ENCODE measurements around the gene TMEM245. TPM values are rescaled to one million over a fixed set of nuclear protein-coding genes. Genes with fewer than 3 reads are reported as not detected.

TMEM245 gene
- total and polyA plus RNA-seq, 3 experiments from 2014 or later = 24.4 to 35.2 (median 34.4) TPM

GRCh38 chr9:109005678-109006077 is 114.1 kb downstream of the TMEM245 start:
- DNase-seq = no peak
- no peaks in the 10 kb centered on the region for H3K27me3 ChIP-seq (ENCODE audit: insufficient read depth, low read length, poor library complexity, severe bottlenecking)
- H3K27ac ChIP-seq (ENCODE audit: low read depth, low read length) = no peak overlapping the region
- no peaks in the 10 kb centered on the region for H3K9me3 ChIP-seq (ENCODE audit: low read length)
- peaks cover under 1% of the 10 kb centered on the region for H3K4me1 ChIP-seq (ENCODE audit: insufficient read depth, low read length)
- peaks cover 5 to 16% of the 10 kb centered on the region in 2 donors for H3K27me3 Mint-ChIP-seq
- ChIA-PET POLR2A (no interaction called here), CTCF (no interaction called here)
- H3K4me3 ChIP-seq (ENCODE audit: low read length) = no peak overlapping the region
- H3K9me3 Mint-ChIP-seq = peaks cover 5 to 13% (median 12%) of the 10 kb centered on the region in 5 donors
- H3K27ac Mint-ChIP-seq = no peak overlapping the region
- no peaks in the 10 kb centered on the region for H3K36me3 ChIP-seq (ENCODE audit: insufficient read depth, low read length)
- peaks cover 2 to 7% (median 3%) of the 10 kb centered on the region in 3 donors for H3K4me1 Mint-ChIP-seq
- H3K36me3 Mint-ChIP-seq = peaks cover 0 to 19% (median 6%) of the 10 kb centered on the region in 3 donors
- H3K4me3 Mint-ChIP-seq = no peak overlapping the region

GRCh38 chr9:109003116-109003515 is 116.6 kb downstream of the TMEM245 start:
- Histone ChIP-seq H3K27me3 (ENCODE audit: insufficient read depth, low read length, poor library complexity, severe bottlenecking) (no peaks in the 10 kb centered on the region), H3K9me3 (ENCODE audit: low read length) (no peaks in the 10 kb centered on the region), H3K27ac (ENCODE audit: low read depth, low read length) (no peak overlapping the region), H3K36me3 (ENCODE audit: insufficient read depth, low read length) (no peaks in the 10 kb centered on the region), H3K4me3 (ENCODE audit: low read length) (no peak overlapping the region), H3K4me1 (ENCODE audit: insufficient read depth, low read length) (no peaks in the 10 kb centered on the region)
- H3K9me3 Mint-ChIP-seq = peaks cover 5 to 13% (median 12%) of the 10 kb centered on the region in 5 donors
- ChIA-PET POLR2A (no interaction called here), CTCF (interaction anchor here (1.5 kb wide), 1 partner anchor 33 kb away, joined by 4 read pairs; no protein-coding TSS in a partner anchor)
- H3K27me3 Mint-ChIP-seq = peaks cover 5 to 13% of the 10 kb centered on the region in 2 donors
- peaks cover 0 to 10% (median 2%) of the 10 kb centered on the region in 3 donors for H3K4me1 Mint-ChIP-seq
- no peak for DNase-seq
- H3K27ac Mint-ChIP-seq = no peak overlapping the region
- H3K4me3 Mint-ChIP-seq = no peak overlapping the region
- peaks cover 0 to 19% (median 7%) of the 10 kb centered on the region in 3 donors for H3K36me3 Mint-ChIP-seq

GRCh38 chr9:109002141-109002540 is 117.6 kb downstream of the TMEM245 start:
- H3K9me3 ChIP-seq (ENCODE audit: low read length) = no peaks in the 10 kb centered on the region
- no peaks in the 10 kb centered on the region for H3K4me1 ChIP-seq (ENCODE audit: insufficient read depth, low read length)
- H3K36me3 Mint-ChIP-seq = peaks cover 0 to 19% (median 7%) of the 10 kb centered on the region in 3 donors
- POLR2A ChIA-PET = no interaction called here
- H3K4me3 ChIP-seq (ENCODE audit: low read length) = no peak overlapping the region
- no peaks in the 10 kb centered on the region for H3K36me3 ChIP-seq (ENCODE audit: insufficient read depth, low read length)
- no peak overlapping the region for H3K4me3 Mint-ChIP-seq
- peaks cover 0 to 10% (median 2%) of the 10 kb centered on the region in 3 donors for H3K4me1 Mint-ChIP-seq
- no peak for DNase-seq
- peaks cover 5 to 13% (median 12%) of the 10 kb centered on the region in 5 donors for H3K9me3 Mint-ChIP-seq
- no peak overlapping the region for H3K27ac Mint-ChIP-seq
- no peak overlapping the region for H3K27ac ChIP-seq (ENCODE audit: low read depth, low read length)
- no peaks in the 10 kb centered on the region for H3K27me3 ChIP-seq (ENCODE audit: insufficient read depth, low read length, poor library complexity, severe bottlenecking)
- CTCF ChIA-PET = no interaction called here
- H3K27me3 Mint-ChIP-seq = peaks cover 3 to 10% of the 10 kb centered on the region in 2 donors

GRCh38 chr9:109001275-109001676 is 118.5 kb downstream of the TMEM245 start:
- no peak for DNase-seq
- peaks cover 0 to 19% (median 7%) of the 10 kb centered on the region in 3 donors for H3K36me3 Mint-ChIP-seq
- peaks cover 0 to 10% (median 2%) of the 10 kb centered on the region in 3 donors for H3K4me1 Mint-ChIP-seq
- no peaks in the 10 kb centered on the region for H3K27me3 ChIP-seq (ENCODE audit: insufficient read depth, low read length, poor library complexity, severe bottlenecking)
- POLR2A ChIA-PET = no interaction called here
- H3K4me1 ChIP-seq (ENCODE audit: insufficient read depth, low read length) = no peaks in the 10 kb centered on the region
- H3K9me3 Mint-ChIP-seq = peaks cover 5 to 13% (median 12%) of the 10 kb centered on the region in 5 donors
- H3K27ac ChIP-seq (ENCODE audit: low read depth, low read length) = no peak overlapping the region
- H3K27me3 Mint-ChIP-seq = peaks cover 2 to 9% of the 10 kb centered on the region in 2 donors
- no peak overlapping the region for H3K4me3 Mint-ChIP-seq
- no peak overlapping the region for H3K4me3 ChIP-seq (ENCODE audit: low read length)
- peak overlapping the region in 1 of 8 donors; percentile 61 for H3K27ac Mint-ChIP-seq
- H3K9me3 ChIP-seq (ENCODE audit: low read length) = no peaks in the 10 kb centered on the region
- CTCF ChIA-PET = no interaction called here
- H3K36me3 ChIP-seq (ENCODE audit: insufficient read depth, low read length) = no peaks in the 10 kb centered on the region

- no peaks in the 10 kb centered on the region for H3K4me1 ChIP-seq (ENCODE audit: insufficient read depth, low read length)
- H3K9me3 ChIP-seq (ENCODE audit: low read length) = no peaks in the 10 kb centered on the region
- ChIA-PET POLR2A (no interaction called here), CTCF (no interaction called here)
- no peaks in the 10 kb centered on the region for H3K27me3 ChIP-seq (ENCODE audit: insufficient read depth, low read length, poor library complexity, severe bottlenecking)
- Mint-ChIP-seq H3K4me1 (peaks cover 2 to 18% (median 7%) of the 10 kb centered on the region in 3 donors), H3K36me3 (peaks cover 0 to 2% (median 1%) of the 10 kb centered on the region in 3 donors), H3K9me3 (peaks cover 0 to 3% (median 1%) of the 10 kb centered on the region in 5 donors), H3K4me3 (no peak overlapping the region), H3K27ac (peak overlapping the region in 1 of 8 donors; percentile 9), H3K27me3 (peaks cover 0 to 3% of the 10 kb centered on the region in 2 donors)
- no peak for DNase-seq
- no peak overlapping the region for H3K4me3 ChIP-seq (ENCODE audit: low read length)
- no peak overlapping the region for H3K27ac ChIP-seq (ENCODE audit: low read depth, low read length)
- H3K36me3 ChIP-seq (ENCODE audit: insufficient read depth, low read length) = no peaks in the 10 kb centered on the region
Observed at GRCh38 chr9:108997112-108997511, 122.6 kb downstream of the TMEM245 start.

- peaks cover 2 to 18% (median 7%) of the 10 kb centered on the region in 3 donors for H3K4me1 Mint-ChIP-seq
- CTCF ChIA-PET = no interaction called here
- no peak overlapping the region for H3K4me3 Mint-ChIP-seq
- no peak for DNase-seq
- no peak overlapping the region for H3K27ac Mint-ChIP-seq
- POLR2A ChIA-PET = no interaction called here
- no peak overlapping the region for H3K27ac ChIP-seq (ENCODE audit: low read depth, low read length)
- H3K36me3 Mint-ChIP-seq = peaks cover 0 to 2% (median 0%) of the 10 kb centered on the region in 3 donors
- H3K4me3 ChIP-seq (ENCODE audit: low read length) = no peak overlapping the region
- no peaks in the 10 kb centered on the region for H3K9me3 ChIP-seq (ENCODE audit: low read length)
- H3K4me1 ChIP-seq (ENCODE audit: insufficient read depth, low read length) = no peaks in the 10 kb centered on the region
- peaks cover 0 to under 1% (median 0%) of the 10 kb centered on the region in 5 donors for H3K9me3 Mint-ChIP-seq
- H3K36me3 ChIP-seq (ENCODE audit: insufficient read depth, low read length) = no peaks in the 10 kb centered on the region
- peaks cover 0 to 3% of the 10 kb centered on the region in 2 donors for H3K27me3 Mint-ChIP-seq
- no peaks in the 10 kb centered on the region for H3K27me3 ChIP-seq (ENCODE audit: insufficient read depth, low read length, poor library complexity, severe bottlenecking)
Observed at GRCh38 chr9:108996643-108997042, 123.1 kb downstream of the TMEM245 start.

GRCh38 chr9:108994695-108995094 is 125.1 kb downstream of the TMEM245 start:
- no peak overlapping the region for H3K27ac ChIP-seq (ENCODE audit: low read depth, low read length)
- no peaks in the 10 kb centered on the region for H3K9me3 ChIP-seq (ENCODE audit: low read length)
- Mint-ChIP-seq H3K36me3 (no peaks in the 10 kb centered on the region), H3K4me1 (peaks cover 0 to 8% (median 7%) of the 10 kb centered on the region in 3 donors), H3K9me3 (no peaks in the 10 kb centered on the region), H3K4me3 (no peak overlapping the region), H3K27me3 (peaks cover 0 to 3% of the 10 kb centered on the region in 2 donors), H3K27ac (no peak overlapping the region)
- H3K4me1 ChIP-seq (ENCODE audit: insufficient read depth, low read length) = no peaks in the 10 kb centered on the region
- CTCF ChIA-PET = no interaction called here
- H3K4me3 ChIP-seq (ENCODE audit: low read length) = no peak overlapping the region
- POLR2A ChIA-PET = no interaction called here
- DNase-seq = no peak
- no peaks in the 10 kb centered on the region for H3K27me3 ChIP-seq (ENCODE audit: insufficient read depth, low read length, poor library complexity, severe bottlenecking)
- no peaks in the 10 kb centered on the region for H3K36me3 ChIP-seq (ENCODE audit: insufficient read depth, low read length)

GRCh38 chr9:108991479-108991878 is 128.3 kb downstream of the TMEM245 start:
- peaks cover 0 to 3% of the 10 kb centered on the region in 2 donors for H3K27me3 Mint-ChIP-seq
- H3K36me3 ChIP-seq (ENCODE audit: insufficient read depth, low read length) = no peaks in the 10 kb centered on the region
- no peak overlapping the region for H3K4me3 Mint-ChIP-seq
- no peak overlapping the region for H3K27ac Mint-ChIP-seq
- no peaks in the 10 kb centered on the region for H3K9me3 ChIP-seq (ENCODE audit: low read length)
- H3K4me3 ChIP-seq (ENCODE audit: low read length) = no peak overlapping the region
- POLR2A ChIA-PET = no interaction called here
- H3K4me1 Mint-ChIP-seq = peaks cover 0 to 8% (median 7%) of the 10 kb centered on the region in 3 donors
- no peaks in the 10 kb centered on the region for H3K4me1 ChIP-seq (ENCODE audit: insufficient read depth, low read length)
- H3K27ac ChIP-seq (ENCODE audit: low read depth, low read length) = no peak overlapping the region
- H3K27me3 ChIP-seq (ENCODE audit: insufficient read depth, low read length, poor library complexity, severe bottlenecking) = no peaks in the 10 kb centered on the region
- no peaks in the 10 kb centered on the region for H3K9me3 Mint-ChIP-seq
- peaks cover 0 to 5% (median 0%) of the 10 kb centered on the region in 3 donors for H3K36me3 Mint-ChIP-seq
- CTCF ChIA-PET = no interaction called here
- DNase-seq = no peak
